Activated naive CD4-positive, alpha-beta T cell treated with Interleukin-2 at 50 U/mL for 16 hours (primary cell): ENCODE data around the gene RABGGTA.

ENCODE experiments used
- DNase-seq: peaks from one replicate; pipeline ENCODE4 v3.0.0-alpha.2; 2020

The RABGGTA gene

DNA sequence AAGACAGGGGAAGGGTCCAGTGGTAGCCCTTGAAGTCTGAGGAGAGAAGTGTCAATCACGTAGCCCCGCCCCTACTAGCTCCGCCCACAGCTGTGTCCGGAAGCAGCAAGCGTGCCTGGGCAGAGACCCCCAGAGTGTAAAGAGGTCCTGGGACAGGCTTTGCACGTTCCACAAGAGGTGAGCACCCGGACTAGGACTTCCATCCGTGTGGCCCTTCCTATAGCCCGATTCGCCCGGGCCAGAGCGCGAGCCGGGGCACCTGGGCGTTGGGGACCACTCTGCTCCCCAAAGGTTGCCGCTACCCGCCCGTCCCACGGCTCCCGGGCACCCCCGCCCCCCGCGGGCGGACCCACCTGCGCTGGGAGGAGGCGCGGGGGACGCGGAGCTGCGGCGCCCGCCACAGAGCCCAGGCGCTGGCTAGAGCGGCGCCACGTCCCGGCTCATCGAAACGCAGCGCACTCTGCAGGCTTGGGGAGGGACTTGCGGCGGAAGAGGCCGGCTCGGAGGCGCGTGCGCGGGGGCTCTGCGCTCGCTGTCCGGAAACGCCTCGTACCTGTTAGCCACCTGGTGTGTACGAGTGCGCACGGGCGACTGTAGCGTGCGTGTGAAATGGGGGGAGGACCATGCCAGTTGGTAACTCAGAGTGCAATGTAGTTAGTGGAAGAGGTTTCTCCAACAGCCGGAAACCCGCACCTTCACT is at the start of gene RABGGTA:
Gene RABGGTA, minus strand, starts transcription at position 464 of the 700 bp plus-strand sequence. CDS start 482 bp downstream, outside the sequence.
- peak; percentile 90 for DNase-seq

DNA sequence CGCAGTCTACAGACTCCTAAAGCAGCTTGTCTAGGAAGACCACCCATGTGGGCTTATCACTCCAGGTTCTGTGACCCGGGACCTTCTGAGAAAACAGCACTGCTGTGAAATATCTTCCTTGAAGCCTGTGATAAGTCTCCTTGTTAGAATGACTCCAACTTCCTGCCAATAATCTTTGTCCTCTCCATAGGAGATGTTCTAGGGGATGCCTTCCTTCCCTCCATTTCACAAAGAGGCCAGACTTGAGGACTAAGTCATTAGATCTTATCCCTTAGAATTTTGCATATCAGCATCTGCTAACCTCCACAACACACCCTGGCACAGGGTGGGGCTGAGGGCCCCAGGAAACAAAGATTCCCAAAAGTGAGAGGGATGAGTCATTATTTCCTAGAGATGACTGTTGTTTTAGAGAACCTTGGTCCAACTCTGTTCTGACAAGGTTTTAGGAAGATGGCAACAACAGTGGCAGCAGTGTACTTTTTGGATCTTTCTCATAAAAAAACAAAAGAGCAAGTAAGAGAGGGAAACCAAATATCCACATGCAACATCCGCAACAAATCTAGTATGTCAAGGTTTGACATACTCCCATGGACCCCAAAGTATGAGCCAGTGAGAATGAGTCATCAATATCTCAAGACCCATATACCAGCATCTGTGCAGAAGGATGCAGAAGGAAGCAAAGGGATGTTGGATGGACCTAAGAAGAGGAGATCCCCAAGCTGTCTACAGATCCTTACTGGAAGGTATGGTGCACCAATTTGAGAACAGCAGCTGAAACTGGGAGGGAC is 45.9 kb upstream of the RABGGTA start:
- no peak for DNase-seq

- no peak for DNase-seq
Measured at GRCh38 chr14:24316597-24316950, 45.2 kb upstream of the RABGGTA start.

DNA sequence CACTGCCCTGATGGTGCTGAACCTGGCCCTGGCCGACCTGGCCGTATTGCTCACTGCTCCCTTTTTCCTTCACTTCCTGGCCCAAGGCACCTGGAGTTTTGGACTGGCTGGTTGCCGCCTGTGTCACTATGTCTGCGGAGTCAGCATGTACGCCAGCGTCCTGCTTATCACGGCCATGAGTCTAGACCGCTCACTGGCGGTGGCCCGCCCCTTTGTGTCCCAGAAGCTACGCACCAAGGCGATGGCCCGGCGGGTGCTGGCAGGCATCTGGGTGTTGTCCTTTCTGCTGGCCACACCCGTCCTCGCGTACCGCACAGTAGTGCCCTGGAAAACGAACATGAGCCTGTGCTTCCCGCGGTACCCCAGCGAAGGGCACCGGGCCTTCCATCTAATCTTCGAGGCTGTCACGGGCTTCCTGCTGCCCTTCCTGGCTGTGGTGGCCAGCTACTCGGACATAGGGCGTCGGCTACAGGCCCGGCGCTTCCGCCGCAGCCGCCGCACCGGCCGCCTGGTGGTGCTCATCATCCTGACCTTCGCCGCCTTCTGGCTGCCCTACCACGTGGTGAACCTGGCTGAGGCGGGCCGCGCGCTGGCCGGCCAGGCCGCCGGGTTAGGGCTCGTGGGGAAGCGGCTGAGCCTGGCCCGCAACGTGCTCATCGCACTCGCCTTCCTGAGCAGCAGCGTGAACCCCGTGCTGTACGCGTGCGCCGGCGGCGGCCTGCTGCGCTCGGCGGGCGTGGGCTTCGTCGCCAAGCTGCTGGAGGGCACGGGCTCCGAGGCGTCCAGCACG is 44.6 kb upstream of the RABGGTA start:
- no peak for DNase-seq

DNA sequence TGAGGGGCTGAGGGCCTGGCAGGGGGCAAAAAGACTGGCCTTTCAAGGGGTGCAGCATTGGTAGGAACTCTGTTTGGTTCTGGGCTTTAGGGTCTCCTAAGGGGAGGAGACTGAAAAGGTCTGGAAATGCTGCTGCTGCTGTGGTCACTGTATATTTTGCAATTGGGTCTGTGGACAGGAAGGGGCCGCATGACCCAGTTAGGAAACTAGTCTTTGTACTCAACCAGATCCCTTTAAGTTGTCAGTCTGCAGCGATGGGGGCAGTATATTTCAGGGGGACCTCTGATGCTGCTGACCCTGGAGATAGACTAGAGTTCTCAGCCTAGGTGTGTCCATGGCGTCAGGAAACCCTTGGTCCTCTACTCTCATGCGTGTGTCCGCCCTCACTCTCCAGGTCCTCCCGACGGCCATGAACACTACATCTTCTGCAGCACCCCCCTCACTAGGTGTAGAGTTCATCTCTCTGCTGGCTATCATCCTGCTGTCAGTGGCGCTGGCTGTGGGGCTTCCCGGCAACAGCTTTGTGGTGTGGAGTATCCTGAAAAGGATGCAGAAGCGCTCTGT is 43.9 kb upstream of the RABGGTA start:
- DNase-seq, result no peak

- DNase-seq, result no peak
Measured at GRCh38 chr14:24314377-24315193, 43.2 kb upstream of the RABGGTA start.

- no peak for DNase-seq
Measured at GRCh38 chr14:24313913-24314312, 42.5 kb upstream of the RABGGTA start.

GRCh38 chr14:24312736-24313507 is 41.5 kb upstream of the RABGGTA start:
- DNase-seq, result no peak

GRCh38 chr14:24311837-24312615 is 40.6 kb upstream of the RABGGTA start:
- no peak for DNase-seq

DNA sequence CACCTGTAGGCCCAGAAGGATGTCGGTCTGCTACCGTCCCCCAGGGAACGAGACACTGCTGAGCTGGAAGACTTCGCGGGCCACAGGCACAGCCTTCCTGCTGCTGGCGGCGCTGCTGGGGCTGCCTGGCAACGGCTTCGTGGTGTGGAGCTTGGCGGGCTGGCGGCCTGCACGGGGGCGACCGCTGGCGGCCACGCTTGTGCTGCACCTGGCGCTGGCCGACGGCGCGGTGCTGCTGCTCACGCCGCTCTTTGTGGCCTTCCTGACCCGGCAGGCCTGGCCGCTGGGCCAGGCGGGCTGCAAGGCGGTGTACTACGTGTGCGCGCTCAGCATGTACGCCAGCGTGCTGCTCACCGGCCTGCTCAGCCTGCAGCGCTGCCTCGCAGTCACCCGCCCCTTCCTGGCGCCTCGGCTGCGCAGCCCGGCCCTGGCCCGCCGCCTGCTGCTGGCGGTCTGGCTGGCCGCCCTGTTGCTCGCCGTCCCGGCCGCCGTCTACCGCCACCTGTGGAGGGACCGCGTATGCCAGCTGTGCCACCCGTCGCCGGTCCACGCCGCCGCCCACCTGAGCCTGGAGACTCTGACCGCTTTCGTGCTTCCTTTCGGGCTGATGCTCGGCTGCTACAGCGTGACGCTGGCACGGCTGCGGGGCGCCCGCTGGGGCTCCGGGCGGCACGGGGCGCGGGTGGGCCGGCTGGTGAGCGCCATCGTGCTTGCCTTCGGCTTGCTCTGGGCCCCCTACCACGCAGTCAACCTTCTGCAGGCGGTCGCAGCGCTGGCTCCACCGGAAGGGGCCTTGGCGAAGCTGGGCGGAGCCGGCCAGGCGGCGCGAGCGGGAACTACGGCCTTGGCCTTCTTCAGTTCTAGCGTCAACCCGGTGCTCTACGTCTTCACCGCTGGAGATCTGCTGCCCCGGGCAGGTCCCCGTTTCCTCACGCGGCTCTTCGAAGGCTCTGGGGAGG is 39.5 kb upstream of the RABGGTA start, which contains the start of gene LTB4R:
Gene LTB4R, plus strand, starts transcription at position 857 of the 959 bp plus-strand sequence. CDS start 4,150 bp downstream, outside the sequence.
- DNase-seq, result peak; percentile 70

DNA sequence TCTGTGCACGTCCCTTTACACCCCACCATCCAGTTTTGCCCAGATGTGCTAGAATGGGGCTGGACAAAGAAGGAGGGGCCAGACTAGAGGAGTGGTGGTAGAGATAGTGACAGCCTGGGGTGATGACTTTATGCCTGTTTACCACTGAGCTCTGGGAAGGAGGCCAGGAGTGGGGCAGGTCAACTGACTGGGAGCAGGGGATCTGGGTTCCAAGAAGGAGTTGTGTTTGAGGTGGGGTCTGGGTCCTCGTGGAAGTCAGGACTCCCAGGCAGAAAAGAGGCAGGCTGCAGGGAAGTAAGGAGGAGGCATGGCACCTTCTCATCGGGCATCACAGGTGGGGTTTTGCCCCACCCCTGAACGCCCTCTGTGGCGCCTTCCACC is 38.9 kb upstream of the RABGGTA start:
- no peak for DNase-seq

GRCh38 chr14:24309538-24310264 is 38.3 kb upstream of the RABGGTA start, which contains the start of gene LTB4R2:
LTB4R2 (plus strand) TSS chr14:24310140; CDS start chr14:24310665, 525 bp downstream.
- DNase-seq, result no peak

GRCh38 chr14:24308342-24309124 is 37.1 kb upstream of the RABGGTA start:
- no peak for DNase-seq

- DNase-seq, result peak; percentile 64
Measured at GRCh38 chr14:24307575-24308341, 36.4 kb upstream of the RABGGTA start, which contains the start of gene CIDEB. CIDEB (minus strand) TSS chr14:24307977; CDS start chr14:24307858, 119 bp downstream.

- DNase-seq, result no peak
Measured at GRCh38 chr14:24307156-24307574, 35.8 kb upstream of the RABGGTA start.

DNA sequence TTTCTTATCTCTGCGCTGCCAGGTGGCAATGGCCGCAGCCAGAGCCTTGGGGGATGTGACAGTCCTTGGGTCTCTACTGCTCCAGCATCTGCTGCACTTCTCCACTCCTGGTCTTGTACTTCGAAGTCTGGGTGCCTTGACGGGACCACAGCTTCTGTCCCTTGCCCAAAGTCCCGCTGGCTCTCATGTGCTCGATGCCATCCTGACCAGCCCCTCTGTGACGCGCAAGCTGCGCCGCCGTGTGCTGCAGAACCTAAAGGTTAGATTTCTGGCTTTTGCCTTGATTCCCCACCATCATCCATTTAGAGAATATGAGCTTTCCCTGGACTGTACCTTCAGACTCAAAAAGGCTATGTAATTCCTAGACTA is 32.6 kb upstream of the RABGGTA start:
- no peak for DNase-seq
